Measurements from ENCODE around the gene CPB1. TPM values are rescaled to one million over a fixed set of nuclear protein-coding genes. Genes with fewer than 3 reads are reported as not detected.

The CPB1 gene
- total RNA-seq, 1 donor from 2014 or later, result 8.7 TPM

- DNase-seq, result no peak
Observed at GRCh38 chr3:148833223-148833622, 5.6 kb downstream of the CPB1 start.

GRCh38 chr3:148839805-148840204, 12.2 kb downstream of the CPB1 start:
- no peak for DNase-seq

GRCh38 chr3:148840451-148840850, 12.8 kb downstream of the CPB1 start:
- DNase-seq, result no peak

- peak; percentile 89 for DNase-seq
Observed at GRCh38 chr3:148845756-148846395, 18.3 kb downstream of the CPB1 start.

- DNase-seq, result peak; percentile 45
Observed at GRCh38 chr3:148847351-148847750, 19.7 kb downstream of the CPB1 start.

GRCh38 chr3:148848410-148848809, 20.8 kb downstream of the CPB1 start:
- DNase-seq, result no peak

- DNase-seq, result no peak
Observed at GRCh38 chr3:148852271-148852992, 24.8 kb downstream of the CPB1 start.

GRCh38 chr3:148853076-148853475, 25.5 kb downstream of the CPB1 start:
- DNase-seq, result no peak

GRCh38 chr3:148854061-148854460, 26.4 kb downstream of the CPB1 start:
- no peak for DNase-seq

GRCh38 chr3:148856384-148856783, 28.8 kb downstream of the CPB1 start:
- peak; percentile 81 for DNase-seq

- DNase-seq, result no peak
Observed at GRCh38 chr3:148857316-148857715, 29.7 kb downstream of the CPB1 start.

- DNase-seq, result peak; percentile 39
Observed at GRCh38 chr3:148861277-148861869, 33.8 kb downstream of the CPB1 start.

GRCh38 chr3:148863297-148863696, 35.7 kb downstream of the CPB1 start:
- DNase-seq, result no peak

- no peak for DNase-seq
Observed at GRCh38 chr3:148863814-148864213, 36.2 kb downstream of the CPB1 start.

GRCh38 chr3:148865049-148865448, 37.4 kb downstream of the CPB1 start, which contains the start of gene CPA3:
CPA3 (plus strand) TSS chr3:148865296; CDS start chr3:148865308, 12 bp downstream.
- DNase-seq, result no peak

GRCh38 chr3:148866261-148866660, 38.6 kb downstream of the CPB1 start:
- no peak for DNase-seq

- no peak for DNase-seq
Observed at GRCh38 chr3:148873270-148873927, 45.8 kb downstream of the CPB1 start.

GRCh38 chr3:148873977-148874376, 46.4 kb downstream of the CPB1 start:
- no peak for DNase-seq

- DNase-seq, result no peak
Observed at GRCh38 chr3:148878095-148878494, 50.5 kb downstream of the CPB1 start.

GRCh38 chr3:148879256-148879655, 51.6 kb downstream of the CPB1 start:
- DNase-seq, result no peak

- DNase-seq, result no peak
Observed at GRCh38 chr3:148880681-148881080, 53.1 kb downstream of the CPB1 start.

- DNase-seq, result no peak
Observed at GRCh38 chr3:148881286-148881685, 53.7 kb downstream of the CPB1 start.

GRCh38 chr3:148882288-148882687, 54.7 kb downstream of the CPB1 start:
- DNase-seq, result no peak

Measured in skin of body (tissue), 2 donors.